Measurements from ENCODE around the gene WNT5B. TPM values are rescaled to one million over a fixed set of nuclear protein-coding genes. Genes with fewer than 3 reads are reported as not detected.

WNT5B gene
- total RNA-seq, 2 experiments from 2014 or later, result 0.86 to 14.7 TPM

GRCh38 chr12:1696800-1697199, 67.8 kb downstream of the WNT5B start:
- intact Hi-C loops (cut with micrococcal nuclease; ENCODE audit: unreplicated experiment), result no loop called here
- DNase-seq (ENCODE audit: low spot score), result no peak
- ChIA-PET CTCF (ENCODE audit: unreplicated experiment) (no interaction called here), POLR2A (interaction anchor here (0.7 to 1.8 kb wide), 6 partner anchors 12 to 705 kb away, joined by 3 to 6 read pairs (median 3); no protein-coding TSS in a partner anchor)
- Histone ChIP-seq H2AFZ (ENCODE audit: low read length) (no peak overlapping the region), H3K9me2 (ENCODE audit: insufficient read depth, low read length) (no peaks in the 10 kb centered on the region), H4K20me1 (ENCODE audit: insufficient read depth, low read length) (peaks cover 16% of the 10 kb centered on the region; the same call in 1 of the 2 replicates), H3K79me2 (ENCODE audit: insufficient read depth, low read depth, low read length) (peaks cover 99% of the 10 kb centered on the region), H3K27ac (ENCODE audit: low read depth, low read length, poor library complexity, severe bottlenecking) (no peak overlapping the region), H3K9me3 (ENCODE audit: low read length) (peaks cover 5% of the 10 kb centered on the region; the same call in 1 of the 2 replicates), H3K4me1 (ENCODE audit: insufficient read depth, low read length, poor library complexity, severe bottlenecking) (peaks cover 31% of the 10 kb centered on the region), H3K4me2 (ENCODE audit: low read length) (no peak overlapping the region), H3K36me3 (ENCODE audit: insufficient read depth, low read length) (peaks cover 70% of the 10 kb centered on the region), H3K4me3 (ENCODE audit: low read depth, low read length, poor library complexity, severe bottlenecking) (no peak overlapping the region)
- TF ChIP-seq, protein P1, sequence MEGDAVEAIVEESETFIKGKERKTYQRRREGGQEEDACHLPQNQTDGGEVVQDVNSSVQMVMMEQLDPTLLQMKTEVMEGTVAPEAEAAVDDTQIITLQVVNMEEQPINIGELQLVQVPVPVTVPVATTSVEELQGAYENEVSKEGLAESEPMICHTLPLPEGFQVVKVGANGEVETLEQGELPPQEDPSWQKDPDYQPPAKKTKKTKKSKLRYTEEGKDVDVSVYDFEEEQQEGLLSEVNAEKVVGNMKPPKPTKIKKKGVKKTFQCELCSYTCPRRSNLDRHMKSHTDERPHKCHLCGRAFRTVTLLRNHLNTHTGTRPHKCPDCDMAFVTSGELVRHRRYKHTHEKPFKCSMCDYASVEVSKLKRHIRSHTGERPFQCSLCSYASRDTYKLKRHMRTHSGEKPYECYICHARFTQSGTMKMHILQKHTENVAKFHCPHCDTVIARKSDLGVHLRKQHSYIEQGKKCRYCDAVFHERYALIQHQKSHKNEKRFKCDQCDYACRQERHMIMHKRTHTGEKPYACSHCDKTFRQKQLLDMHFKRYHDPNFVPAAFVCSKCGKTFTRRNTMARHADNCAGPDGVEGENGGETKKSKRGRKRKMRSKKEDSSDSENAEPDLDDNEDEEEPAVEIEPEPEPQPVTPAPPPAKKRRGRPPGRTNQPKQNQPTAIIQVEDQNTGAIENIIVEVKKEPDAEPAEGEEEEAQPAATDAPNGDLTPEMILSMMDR (conservative IDR thresholded peaks at IDR 0.05; ENCODE audit: low read length), result no peak
- TF ChIP-seq EZH2phosphoT487 (IDR thresholded peaks at IDR 0.05; ENCODE audit: borderline replicate concordance, low read depth, low read length), result no peak
- BruUV-seq (replicated peaks), result no TSS peak

Small RNAs within 50 kb of the gene (microRNA-seq; reads per million reads assigned to microRNA genes)
- gene MIR3649 (ENCODE audit: borderline replicate concordance), result not detected

Small RNAs within 50 kb of the gene (small RNA-seq; reads per million reads assigned to genes)
- gene MIR3649, result not detected

Other genes starting within 250 kb of the WNT5B start
- 45.5 and 46.2 TPM in 2 replicates for gene FBXL14, start 34.6 kb upstream of the WNT5B start, total RNA-seq (2014; rRNA removed; shearing (Covaris generic))
- gene FBXL14, start 34.6 kb upstream of the WNT5B start, total RNA-seq (2022), result 33.4 and 37.4 TPM in 2 replicates
- gene ADIPOR2, start 61.8 kb downstream of the WNT5B start, total RNA-seq (2014; rRNA removed; shearing (Covaris generic)), result 22.0 and 24.7 TPM in 2 replicates
- 51.1 and 52.8 TPM in 2 replicates for gene ADIPOR2, start 61.8 kb downstream of the WNT5B start, total RNA-seq (2022)
- gene LRTM2, start 191.3 kb downstream of the WNT5B start, total RNA-seq (2014; rRNA removed; shearing (Covaris generic)), result not detected in 2 replicates
- not detected in 2 replicates for gene LRTM2, start 191.3 kb downstream of the WNT5B start, total RNA-seq (2022)